ENCODE data around the gene TMEM94. TPM values are rescaled to one million over a fixed set of nuclear protein-coding genes. Genes with fewer than 3 reads are reported as not detected.

TMEM94 gene
- total and polyA plus RNA-seq, 2 of the 13 experiments (the other 11 are each of a cell fraction or from before 2014, with no cell fraction given) = 32.6 to 134 TPM

GRCh38 chr17:75459590-75460267, 3.3 kb downstream of the TMEM94 start (continued):
- TF ChIP-seq ZSCAN21 (CRISPR knock-in tag; IDR thresholded peaks at IDR 0.05; ENCODE audit: borderline replicate concordance) (no peak), FUBP1 (CRISPR knock-in tag; IDR thresholded peaks at IDR 0.05; ENCODE audit: borderline replicate concordance) (no peak), KIAA2018 (CRISPR knock-in tag; IDR thresholded peaks at IDR 0.05; ENCODE audit: borderline replicate concordance) (no peak), ATF4 (CRISPR knock-in tag; IDR thresholded peaks at IDR 0.05) (peak in 1 of 2 experiments; percentile 10; a peak in 1 of 4 replicates), REXO4 (CRISPR knock-in tag; IDR thresholded peaks at IDR 0.05; ENCODE audit: borderline replicate concordance) (no peak), ZNF296 (CRISPR knock-in tag; conservative IDR thresholded peaks at IDR 0.05) (no peak), ZBTB44 (CRISPR knock-in tag; IDR thresholded peaks at IDR 0.05) (no peak), ZNF580 (CRISPR knock-in tag; IDR thresholded peaks at IDR 0.05; ENCODE audit: borderline replicate concordance, low read depth) (peak; percentile 59; the same call in 1 of the 2 replicates), EHMT2 (IDR thresholded peaks at IDR 0.05; ENCODE audit: borderline replicate concordance, low read depth, low read length) (no peak; the same call in 1 of the 2 replicates), KLF11 (CRISPR knock-in tag; IDR thresholded peaks at IDR 0.05) (0 out of 2 replicates have a peak, but pooled peaks have one; percentile 26), ZNF616 (CRISPR knock-in tag; IDR thresholded peaks at IDR 0.05; ENCODE audit: low read depth) (no peak), ZNF749 (CRISPR knock-in tag; IDR thresholded peaks at IDR 0.05; ENCODE audit: borderline replicate concordance) (peak; percentile 80; the same call in 1 of the 2 replicates), NFRKB (IDR thresholded peaks at IDR 0.05) (no peak), FOXC1 (CRISPR knock-in tag; IDR thresholded peaks at IDR 0.05; ENCODE audit: borderline replicate concordance) (no peak), SAFB2 (CRISPR knock-in tag; IDR thresholded peaks at IDR 0.05; ENCODE audit: borderline replicate concordance, low read depth) (no peak)

All from HepG2 (cell line).